ENCODE data around the gene TMCC3. TPM values are rescaled to one million over a fixed set of nuclear protein-coding genes. Genes with fewer than 3 reads are reported as not detected.

The TMCC3 gene
- total RNA-seq, 1 donor, result 0.36 TPM

- no peak for DNase-seq (ENCODE audit: insufficient read length, low spot score, missing footprints)
- H4K20me1 ChIP-seq (ENCODE audit: insufficient read depth, low read length), result no peaks in the 10 kb centered on the region
- H3K4me2 ChIP-seq (ENCODE audit: insufficient read depth, low read length), result no peak overlapping the region
- no peaks in the 10 kb centered on the region for H3K36me3 ChIP-seq (ENCODE audit: insufficient read depth, low read length)
- no peak overlapping the region for H3K27ac ChIP-seq (ENCODE audit: low read depth, low read length)
- TF ChIP-seq, protein P1, sequence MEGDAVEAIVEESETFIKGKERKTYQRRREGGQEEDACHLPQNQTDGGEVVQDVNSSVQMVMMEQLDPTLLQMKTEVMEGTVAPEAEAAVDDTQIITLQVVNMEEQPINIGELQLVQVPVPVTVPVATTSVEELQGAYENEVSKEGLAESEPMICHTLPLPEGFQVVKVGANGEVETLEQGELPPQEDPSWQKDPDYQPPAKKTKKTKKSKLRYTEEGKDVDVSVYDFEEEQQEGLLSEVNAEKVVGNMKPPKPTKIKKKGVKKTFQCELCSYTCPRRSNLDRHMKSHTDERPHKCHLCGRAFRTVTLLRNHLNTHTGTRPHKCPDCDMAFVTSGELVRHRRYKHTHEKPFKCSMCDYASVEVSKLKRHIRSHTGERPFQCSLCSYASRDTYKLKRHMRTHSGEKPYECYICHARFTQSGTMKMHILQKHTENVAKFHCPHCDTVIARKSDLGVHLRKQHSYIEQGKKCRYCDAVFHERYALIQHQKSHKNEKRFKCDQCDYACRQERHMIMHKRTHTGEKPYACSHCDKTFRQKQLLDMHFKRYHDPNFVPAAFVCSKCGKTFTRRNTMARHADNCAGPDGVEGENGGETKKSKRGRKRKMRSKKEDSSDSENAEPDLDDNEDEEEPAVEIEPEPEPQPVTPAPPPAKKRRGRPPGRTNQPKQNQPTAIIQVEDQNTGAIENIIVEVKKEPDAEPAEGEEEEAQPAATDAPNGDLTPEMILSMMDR (IDR thresholded peaks at IDR 0.05; ENCODE audit: extremely low read depth, low read depth, low read length), result no peak
- H3K4me3 ChIP-seq (ENCODE audit: insufficient read depth, low read length), result no peak overlapping the region
- no peaks in the 10 kb centered on the region for H3K9me3 ChIP-seq (ENCODE audit: low read depth, low read length)
- no peaks in the 10 kb centered on the region for H3K79me2 ChIP-seq (ENCODE audit: insufficient read depth, low read length)
- no peaks in the 10 kb centered on the region for H3K4me1 ChIP-seq (ENCODE audit: insufficient read depth, low read length)
- H2AFZ ChIP-seq (ENCODE audit: low read length), result no peak overlapping the region
- H3K27me3 ChIP-seq (ENCODE audit: insufficient read depth, low read length), result peaks cover 21% of the 10 kb centered on the region
These were observed 62.8 kb downstream of the TMCC3 start for GRCh38 chr12:94587266-94588241.

DNA sequence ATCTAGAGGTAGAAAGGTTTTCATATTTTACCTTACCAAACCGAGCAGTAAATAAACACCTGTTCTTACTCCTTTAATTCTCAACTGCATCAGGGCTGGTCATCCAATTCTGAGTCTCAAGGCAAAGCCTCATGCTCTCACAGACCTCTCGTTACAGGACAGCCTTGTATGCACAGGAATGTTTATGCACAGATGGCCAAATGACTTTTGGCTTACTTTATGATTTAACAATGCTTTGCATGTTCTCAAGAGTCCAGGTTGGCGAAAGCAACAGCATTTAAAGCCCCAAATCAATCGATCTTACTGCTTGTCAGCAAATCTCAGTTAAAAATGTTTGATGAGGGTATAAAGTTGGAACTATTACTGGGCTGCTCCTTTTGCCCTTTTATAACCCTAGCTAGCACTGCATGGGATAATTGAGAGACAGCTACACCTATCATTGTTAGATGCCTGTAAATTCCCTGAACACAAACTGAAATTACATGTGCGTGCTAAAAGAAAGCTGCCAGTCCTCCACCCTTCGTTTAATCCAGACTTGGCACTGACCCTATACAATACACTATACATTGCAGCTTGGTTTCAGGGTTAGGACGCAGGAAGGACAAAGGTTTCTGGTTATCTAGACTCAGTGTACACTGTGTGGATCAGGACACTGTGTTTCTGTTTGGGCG lies 63.6 kb downstream of the TMCC3 start:
- Histone ChIP-seq H3K27me3 (ENCODE audit: insufficient read depth, low read length) (peaks cover 21% of the 10 kb centered on the region), H2AFZ (ENCODE audit: low read length) (no peak overlapping the region), H3K9me3 (ENCODE audit: low read depth, low read length) (no peaks in the 10 kb centered on the region), H3K36me3 (ENCODE audit: insufficient read depth, low read length) (no peaks in the 10 kb centered on the region), H3K4me3 (ENCODE audit: insufficient read depth, low read length) (no peak overlapping the region), H3K27ac (ENCODE audit: low read depth, low read length) (no peak overlapping the region), H3K4me1 (ENCODE audit: insufficient read depth, low read length) (no peaks in the 10 kb centered on the region), H3K4me2 (ENCODE audit: insufficient read depth, low read length) (no peak overlapping the region), H3K79me2 (ENCODE audit: insufficient read depth, low read length) (no peaks in the 10 kb centered on the region), H4K20me1 (ENCODE audit: insufficient read depth, low read length) (no peaks in the 10 kb centered on the region)
- DNase-seq (ENCODE audit: insufficient read length, low spot score, missing footprints), result no peak
- TF ChIP-seq, protein P1 (IDR thresholded peaks at IDR 0.05; ENCODE audit: extremely low read depth, low read depth, low read length), result no peak

- no peak for DNase-seq (ENCODE audit: insufficient read length, low spot score, missing footprints)
- Histone ChIP-seq H3K4me3 (ENCODE audit: insufficient read depth, low read length) (no peak overlapping the region), H3K79me2 (ENCODE audit: insufficient read depth, low read length) (no peaks in the 10 kb centered on the region), H4K20me1 (ENCODE audit: insufficient read depth, low read length) (no peaks in the 10 kb centered on the region), H3K27ac (ENCODE audit: low read depth, low read length) (no peak overlapping the region), H3K27me3 (ENCODE audit: insufficient read depth, low read length) (peaks cover 21% of the 10 kb centered on the region), H3K4me1 (ENCODE audit: insufficient read depth, low read length) (no peaks in the 10 kb centered on the region), H3K9me3 (ENCODE audit: low read depth, low read length) (no peaks in the 10 kb centered on the region), H3K4me2 (ENCODE audit: insufficient read depth, low read length) (no peak overlapping the region), H2AFZ (ENCODE audit: low read length) (no peak overlapping the region), H3K36me3 (ENCODE audit: insufficient read depth, low read length) (no peaks in the 10 kb centered on the region)
- TF ChIP-seq, protein P1 (IDR thresholded peaks at IDR 0.05; ENCODE audit: extremely low read depth, low read depth, low read length), result no peak
These were observed 64.7 kb downstream of the TMCC3 start for GRCh38 chr12:94585626-94586025.

DNA sequence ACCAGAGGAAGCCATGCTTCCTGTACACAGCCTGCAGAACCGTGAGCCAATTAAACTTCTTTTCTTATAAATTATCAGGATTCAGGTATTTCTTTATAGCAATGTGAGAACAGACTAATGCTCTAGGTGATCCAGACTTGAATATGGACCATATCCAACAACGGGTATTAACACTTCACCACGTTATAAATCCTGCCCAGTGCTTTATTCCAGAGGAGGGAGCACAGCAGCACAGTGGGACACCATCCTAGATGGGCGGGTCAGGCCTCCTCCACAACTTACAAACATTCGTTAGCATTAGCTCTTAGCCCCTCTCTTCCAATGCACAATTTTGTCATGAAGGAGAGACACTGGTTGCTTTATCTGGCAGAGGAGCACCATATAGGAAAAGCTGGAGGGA lies 66.0 kb downstream of the TMCC3 start:
- no peak for DNase-seq (ENCODE audit: insufficient read length, low spot score, missing footprints)
- H3K9me3 ChIP-seq (ENCODE audit: low read depth, low read length), result no peaks in the 10 kb centered on the region
- no peaks in the 10 kb centered on the region for H3K36me3 ChIP-seq (ENCODE audit: insufficient read depth, low read length)
- H3K4me2 ChIP-seq (ENCODE audit: insufficient read depth, low read length), result no peak overlapping the region
- TF ChIP-seq, protein P1 (IDR thresholded peaks at IDR 0.05; ENCODE audit: extremely low read depth, low read depth, low read length), result no peak
- H3K4me1 ChIP-seq (ENCODE audit: insufficient read depth, low read length), result no peaks in the 10 kb centered on the region
- no peaks in the 10 kb centered on the region for H4K20me1 ChIP-seq (ENCODE audit: insufficient read depth, low read length)
- no peak overlapping the region for H2AFZ ChIP-seq (ENCODE audit: low read length)
- H3K27me3 ChIP-seq (ENCODE audit: insufficient read depth, low read length), result peaks cover 21% of the 10 kb centered on the region
- no peak overlapping the region for H3K4me3 ChIP-seq (ENCODE audit: insufficient read depth, low read length)
- no peak overlapping the region for H3K27ac ChIP-seq (ENCODE audit: low read depth, low read length)
- H3K79me2 ChIP-seq (ENCODE audit: insufficient read depth, low read length), result no peaks in the 10 kb centered on the region

Data from osteoblast (primary cell).